Activated T-helper 1 cell treated with anti-CD3 and anti-CD28 coated beads, Interleukin-2, amount 50 U/mL, for 16 hours (primary cell): ENCODE measurements around the gene EDDM13.
"Not testable (repeated sequence)": the region's sequence is repeated elsewhere in the genome, so short reads cannot be mapped to it uniquely, and the experiment has no call there.

Experiments used
- DNase-seq, 2 donors: peaks; one replicate each; pipeline ENCODE4 v3.0.0-alpha.2; 2020; ENCODE audit warnings: low read depth in 1 of 2, low spot score in 1 of 2

EDDM13 gene

DNA sequence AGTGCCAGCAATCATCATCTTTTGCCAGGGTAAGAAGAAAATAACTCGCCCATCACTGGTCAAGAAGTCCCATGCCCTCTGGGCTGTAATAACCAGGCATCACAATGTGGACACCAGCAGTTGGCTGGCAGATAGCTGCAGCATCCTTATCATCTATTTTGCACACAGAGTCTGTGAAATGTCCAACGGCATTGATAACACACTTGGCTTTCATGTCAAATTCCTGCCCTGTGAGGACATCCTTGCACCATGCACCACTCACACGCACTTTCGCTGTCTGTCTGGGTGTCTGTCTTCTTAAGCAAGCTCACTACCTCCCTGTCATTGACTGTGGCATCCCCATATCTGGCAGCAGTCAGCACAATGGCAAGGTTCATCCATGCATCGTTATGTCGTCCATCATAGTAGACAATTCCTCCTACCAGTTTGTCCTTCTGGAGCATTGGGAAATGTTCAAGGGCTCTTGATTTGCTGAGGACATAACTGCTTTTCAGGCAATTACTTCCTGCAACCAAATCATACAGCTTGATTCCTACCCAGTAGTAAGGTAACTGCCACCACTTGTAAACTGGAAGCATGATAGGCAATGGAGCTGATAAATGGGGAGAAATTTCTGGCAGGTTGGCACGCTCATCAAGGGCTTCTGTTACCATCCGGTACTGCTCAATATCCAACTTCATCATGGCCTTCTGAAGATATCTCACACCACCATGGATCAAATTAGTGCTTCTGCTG, 48.9 kb downstream of the EDDM13 start:
- DNase-seq = no peak

DNA sequence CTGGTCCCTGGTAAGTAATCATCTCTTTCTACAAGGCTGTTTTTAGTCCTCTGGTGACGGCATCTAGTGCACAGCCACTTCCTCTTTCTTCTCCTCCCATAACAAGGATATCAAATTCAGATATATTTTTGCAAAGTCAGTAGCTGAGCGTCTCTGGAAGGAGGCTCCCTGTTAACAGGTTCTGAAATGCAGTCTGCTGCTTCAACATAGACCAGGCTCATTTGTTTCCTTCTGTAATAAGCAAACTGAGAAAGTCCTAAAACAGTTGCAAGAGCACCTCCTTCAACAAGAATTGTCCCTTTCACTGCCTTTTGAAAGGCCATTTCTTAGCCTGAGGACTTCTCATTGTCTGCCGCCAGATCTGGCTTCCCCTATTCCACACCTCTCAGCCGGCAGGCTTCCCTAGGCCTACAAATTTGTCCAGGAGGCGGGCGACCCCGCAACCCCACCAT, 49.5 kb downstream of the EDDM13 start:
- no peak for DNase-seq

DNA sequence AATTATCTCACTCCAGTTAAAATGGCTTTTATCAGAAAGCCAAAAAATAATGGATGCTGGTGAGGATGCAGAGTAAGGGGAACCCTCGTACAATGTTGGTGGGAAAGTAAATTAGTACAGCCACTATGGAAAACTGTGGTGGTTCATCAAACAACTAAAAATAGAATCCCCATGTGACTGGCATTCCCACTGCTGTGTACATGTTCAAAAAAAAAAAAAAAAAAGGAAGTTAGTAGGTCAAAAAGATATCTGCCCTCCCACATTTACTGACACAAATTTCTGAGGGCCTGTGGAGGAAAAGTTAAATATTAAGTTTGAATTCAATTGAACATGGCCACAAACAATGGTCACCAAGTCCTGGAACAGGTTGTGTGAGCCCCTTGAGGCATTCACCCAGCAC, 51.9 kb downstream of the EDDM13 start:
- no peak for DNase-seq

DNA sequence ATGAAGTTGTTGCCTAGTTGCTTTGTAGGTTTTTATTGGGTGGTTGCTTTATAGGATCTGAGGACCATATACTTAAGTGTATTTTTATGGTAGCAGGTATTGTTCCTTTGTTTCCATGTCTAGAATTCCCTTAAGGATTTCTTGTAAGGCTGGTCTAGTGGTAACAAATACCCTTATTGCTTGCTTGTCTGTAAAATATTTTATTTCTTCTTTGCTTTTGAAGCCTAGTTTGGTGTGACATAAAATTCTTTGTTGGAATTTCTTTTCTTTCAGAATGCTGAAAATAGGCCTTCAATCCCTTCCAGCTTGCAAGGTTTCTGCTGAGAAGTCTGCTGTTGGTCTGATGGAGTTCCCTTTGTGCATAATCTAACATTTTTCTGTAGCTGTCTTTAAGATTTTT, 60.1 kb downstream of the EDDM13 start:
- DNase-seq = no peak

DNA sequence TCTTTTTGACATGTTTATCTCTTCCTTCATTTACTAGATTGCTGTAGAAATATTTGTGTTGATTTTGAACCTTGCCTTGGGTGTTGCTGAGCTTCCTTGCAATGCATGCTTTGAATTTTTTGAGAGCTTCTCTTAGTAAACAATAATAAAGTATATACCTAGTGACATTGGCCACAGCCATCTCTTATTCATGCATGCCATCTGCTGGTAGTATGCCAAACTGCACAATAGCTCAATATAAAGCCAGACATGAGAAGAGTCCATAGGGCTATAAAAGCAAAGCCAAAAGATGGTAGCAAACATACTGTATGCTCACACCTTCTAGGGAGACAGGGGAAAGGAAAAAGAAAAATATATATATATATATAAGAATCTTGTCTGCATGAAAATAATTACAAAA, 61.0 kb downstream of the EDDM13 start:
- no peak for DNase-seq

DNA sequence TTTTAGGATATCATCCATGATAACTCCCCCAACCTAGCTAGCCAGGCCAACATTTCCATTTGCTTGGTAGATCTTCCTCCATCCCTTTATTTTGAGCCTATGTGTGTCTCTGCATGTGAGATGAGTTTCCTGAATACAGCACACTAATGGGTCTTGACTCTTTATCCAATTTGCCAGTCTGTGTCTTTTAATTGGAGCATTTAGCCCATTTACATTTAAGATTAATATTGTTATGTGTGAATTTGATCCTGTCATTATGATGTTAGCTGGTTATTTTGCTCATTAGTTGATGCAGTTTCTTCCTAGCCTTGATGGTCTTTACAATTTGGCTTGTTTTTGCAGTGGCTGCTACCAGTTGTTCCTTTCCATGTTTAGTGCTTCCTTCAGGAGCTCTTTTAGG, 62.8 kb downstream of the EDDM13 start:
- not testable (repeated sequence) for DNase-seq

DNA sequence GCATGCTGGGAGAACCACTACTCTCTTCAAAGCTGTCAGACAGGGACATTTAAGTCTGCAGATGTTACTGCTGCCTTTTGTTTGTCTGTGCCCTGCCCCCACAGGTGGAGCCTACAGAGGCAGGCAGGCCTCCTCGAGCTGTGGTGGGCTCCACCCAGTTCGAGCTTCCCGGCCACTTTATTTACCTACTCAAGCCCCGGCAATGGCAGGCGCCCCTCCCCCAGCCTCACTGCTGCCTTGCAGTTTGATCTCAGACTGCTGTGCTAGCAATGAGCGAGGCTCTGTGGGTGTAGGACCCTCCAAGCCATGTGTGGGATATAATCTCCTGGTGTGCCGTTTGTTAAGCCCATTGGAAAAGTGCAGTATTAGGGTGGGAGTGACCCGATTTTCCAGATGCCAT, 64.5 kb downstream of the EDDM13 start:
- not testable (repeated sequence) for DNase-seq

DNA sequence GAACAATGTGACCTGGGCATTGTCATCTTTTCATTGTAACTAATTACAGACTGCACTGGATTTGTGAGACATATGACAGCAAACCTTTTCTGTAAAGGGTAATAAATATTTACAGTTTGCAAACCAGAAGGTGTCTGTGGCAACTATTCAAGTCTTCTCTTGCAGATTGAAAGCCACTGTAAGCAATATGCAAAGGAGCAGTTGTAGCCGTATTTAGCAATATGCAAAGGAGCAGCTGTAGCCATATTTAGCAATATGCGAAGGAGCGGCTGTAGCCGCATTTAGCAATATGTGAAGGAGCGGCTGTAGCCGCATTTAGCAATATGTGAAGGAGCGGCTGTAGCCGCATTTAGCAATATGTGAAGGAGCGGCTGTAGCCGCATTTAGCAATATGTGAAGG, 66.5 kb downstream of the EDDM13 start:
- DNase-seq = not testable (repeated sequence)

DNA sequence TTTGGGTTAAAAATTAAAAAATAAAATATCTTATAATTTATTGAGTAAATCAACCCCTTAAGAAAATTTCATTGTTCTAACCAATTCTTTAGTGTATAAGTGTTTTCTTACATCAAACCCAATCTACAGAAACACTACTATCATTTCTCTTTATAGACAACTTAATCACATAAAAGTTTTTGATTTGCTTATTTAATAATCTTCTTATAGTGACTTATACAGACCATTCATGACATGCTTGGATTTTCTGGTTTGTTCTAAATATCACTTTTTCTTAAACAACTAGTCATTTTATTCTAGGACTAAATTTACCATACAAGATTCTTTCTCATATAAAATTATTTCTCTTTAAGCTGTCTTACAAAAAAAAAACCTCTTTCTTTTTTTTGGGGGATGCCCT, 69.4 kb downstream of the EDDM13 start:
- no peak for DNase-seq

DNA sequence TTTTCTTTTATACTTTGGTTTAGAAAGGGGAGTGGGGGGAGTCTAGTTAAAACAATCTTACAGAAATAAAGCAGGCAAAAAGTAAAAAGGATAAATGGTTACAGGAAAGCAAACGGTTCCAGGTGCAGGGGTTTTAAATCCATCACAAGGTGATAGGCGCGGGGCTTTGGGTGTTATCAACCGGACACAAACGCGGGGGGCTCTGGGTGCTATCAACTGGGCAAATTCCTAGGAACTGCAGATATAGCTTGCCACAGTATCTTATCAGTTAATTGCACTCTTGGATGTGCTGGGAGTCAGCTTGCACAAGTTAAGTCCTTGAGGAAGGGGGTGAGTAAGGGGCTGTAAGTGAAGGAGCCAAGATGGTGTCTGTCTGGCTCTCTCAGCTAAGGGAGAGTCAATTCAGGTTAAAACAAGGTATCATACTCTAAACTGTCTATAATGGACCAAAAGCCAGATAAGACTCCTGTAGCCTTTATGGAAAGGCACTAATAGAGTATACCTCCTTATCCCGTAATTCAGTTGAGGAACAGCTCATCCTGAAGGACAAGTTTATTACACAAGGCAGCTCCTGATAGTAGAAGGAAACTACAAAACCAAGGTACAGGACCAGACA, 74.7 kb downstream of the EDDM13 start:
- DNase-seq = no peak

DNA sequence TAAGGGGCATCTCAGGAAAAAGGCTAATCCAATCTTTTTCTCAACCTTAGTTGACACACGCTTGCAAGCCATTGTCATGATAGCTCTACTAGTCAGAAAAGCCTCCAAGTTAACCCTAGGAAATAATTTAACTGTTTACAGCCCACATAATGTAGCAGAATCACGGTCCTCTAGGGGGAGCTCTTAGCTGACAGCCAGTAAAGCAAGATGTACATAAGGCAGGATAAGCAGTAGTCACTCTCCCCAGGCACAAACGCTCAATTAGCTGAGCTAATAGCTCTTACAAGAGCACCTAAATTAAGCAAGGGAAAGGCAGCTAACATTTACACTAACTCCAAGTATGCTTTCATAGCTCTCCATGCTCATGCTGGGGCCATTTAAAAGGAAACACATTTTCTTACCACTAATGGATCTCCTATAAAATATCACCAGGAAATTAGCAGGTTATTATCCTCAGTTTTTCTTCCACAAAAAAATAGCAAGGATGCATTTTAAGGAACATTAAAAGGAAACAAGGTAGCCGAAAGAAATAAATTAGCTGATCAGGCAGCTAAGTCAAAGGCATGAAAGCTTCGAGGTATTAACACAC, 75.8 kb downstream of the EDDM13 start:
- DNase-seq = no peak

DNA sequence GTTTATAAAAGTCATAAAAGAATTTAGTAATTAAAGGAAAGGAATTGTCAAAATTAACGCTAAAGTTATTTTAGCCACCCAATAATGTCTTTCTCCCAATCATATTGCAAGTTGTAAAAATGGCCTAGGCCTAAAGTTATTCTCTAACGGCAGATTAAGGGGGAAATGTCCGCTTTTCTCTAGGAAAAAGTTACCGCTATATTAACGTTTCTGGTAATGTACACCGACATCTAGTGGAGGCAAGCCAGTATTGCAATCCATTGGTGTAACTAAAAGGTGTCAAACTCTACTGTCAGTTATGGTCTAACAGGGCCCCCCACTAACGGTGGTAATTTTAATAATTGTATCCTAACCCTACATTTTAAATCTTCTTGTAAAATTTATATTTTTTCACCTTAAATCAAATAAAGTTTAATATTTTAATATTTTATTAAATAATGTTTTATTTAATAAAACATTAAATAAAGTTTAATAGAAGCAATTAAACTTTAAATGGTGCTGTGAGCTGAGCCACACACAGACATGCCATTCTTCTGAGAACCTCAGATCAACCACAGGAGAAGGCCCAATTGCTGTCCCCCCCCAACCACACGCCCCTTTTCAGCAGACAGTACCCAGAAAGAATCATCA, 78.0 kb downstream of the EDDM13 start:
- no peak for DNase-seq

DNA sequence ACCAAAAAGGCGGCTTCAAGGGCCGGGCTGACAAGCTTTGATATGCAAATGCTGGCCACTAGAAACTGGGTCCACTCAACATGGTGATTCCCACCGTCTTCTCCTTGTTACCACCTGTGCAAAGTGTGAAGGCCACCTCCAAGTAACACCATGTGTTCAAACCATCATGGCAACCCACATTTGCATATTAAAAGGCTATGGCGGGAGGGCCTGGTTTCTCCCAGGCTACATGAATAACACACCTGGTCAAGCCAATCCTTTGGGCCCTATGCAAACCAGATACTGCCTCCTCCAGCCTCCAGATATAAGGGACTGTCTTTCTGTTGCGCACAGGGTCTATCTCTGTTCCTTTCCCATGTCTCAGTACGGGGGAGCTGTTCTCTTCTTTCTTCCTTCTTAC, 78.7 kb downstream of the EDDM13 start:
- no peak for DNase-seq

DNA sequence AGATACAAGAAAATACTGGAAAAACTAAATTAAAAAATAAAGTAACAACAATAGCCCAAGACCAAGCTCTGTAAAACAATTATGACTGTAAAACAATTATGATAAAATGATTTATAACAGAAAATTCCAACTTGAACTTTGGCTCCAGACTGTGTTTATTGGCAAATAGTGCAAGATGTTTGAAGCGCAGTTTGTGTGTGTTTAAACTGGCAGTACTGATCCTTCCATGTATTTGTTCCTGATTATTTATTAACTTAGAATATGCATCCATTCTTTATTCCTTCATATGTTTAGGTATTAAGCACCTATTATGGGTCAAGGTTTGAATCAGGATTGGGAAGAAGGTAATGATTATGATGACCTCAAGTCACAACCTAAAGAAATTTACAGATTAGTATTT, 83.0 kb downstream of the EDDM13 start:
- DNase-seq = no peak

DNA sequence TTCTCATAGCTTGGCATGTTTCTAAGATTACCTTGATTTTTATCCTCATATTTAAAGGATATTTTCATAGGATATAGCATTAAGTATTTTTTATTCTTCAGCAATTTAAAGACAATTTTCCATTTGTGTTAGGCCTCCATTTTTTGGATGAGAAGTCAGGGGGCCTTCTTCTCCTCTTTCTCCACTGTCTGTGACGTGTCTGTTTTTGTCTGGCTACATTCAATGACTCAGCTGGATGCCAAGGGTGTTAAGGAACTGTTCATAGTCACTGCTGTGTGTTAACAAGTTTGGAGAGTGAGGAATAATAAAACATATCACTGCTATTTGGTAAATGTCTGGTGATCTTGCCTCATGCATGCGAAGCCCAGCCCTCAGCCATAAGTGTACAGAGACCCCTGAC, 84.4 kb downstream of the EDDM13 start:
- DNase-seq = no peak
